ENCODE results near the gene HMGCR.
A peak's percentile ranks its signal among the peaks of the same experiment; 100 is the strongest.

Gene HMGCR

DNA sequence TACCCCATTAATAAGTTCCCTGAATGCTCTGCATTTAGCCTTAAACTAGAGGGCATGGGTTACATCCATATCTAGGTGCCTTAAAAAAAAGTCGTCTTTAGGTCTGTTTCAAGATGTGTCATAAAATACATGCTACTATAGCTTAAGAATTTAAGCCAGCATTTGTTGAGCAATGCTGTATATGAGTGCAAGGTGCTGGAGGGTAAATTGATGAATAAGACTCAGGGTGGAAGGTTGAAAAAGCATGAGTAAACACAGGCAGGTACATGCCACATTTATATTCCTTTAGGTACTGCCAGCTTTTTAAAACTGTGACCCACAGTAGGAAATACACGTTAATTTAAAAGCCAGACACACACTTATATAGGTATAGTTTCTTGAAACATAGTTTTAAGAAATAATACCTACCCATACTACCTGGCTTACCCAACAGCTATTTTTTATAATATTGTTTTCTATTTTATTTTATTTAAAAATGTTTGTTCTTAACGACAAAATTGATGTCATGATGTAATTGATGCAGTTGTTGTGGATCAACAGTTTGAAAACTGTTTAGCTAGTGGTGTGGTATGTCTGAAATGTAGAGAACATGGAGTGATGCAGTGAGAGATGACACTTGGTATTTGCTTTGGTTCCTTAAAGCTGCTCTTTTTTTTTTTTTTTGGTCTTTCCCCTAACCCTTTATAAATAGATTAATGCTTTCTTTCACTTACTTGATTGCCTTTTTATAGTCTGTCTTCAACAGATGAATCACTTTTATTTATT, 3.9 kb downstream of the HMGCR start:
- DNase-seq = no peak

DNA sequence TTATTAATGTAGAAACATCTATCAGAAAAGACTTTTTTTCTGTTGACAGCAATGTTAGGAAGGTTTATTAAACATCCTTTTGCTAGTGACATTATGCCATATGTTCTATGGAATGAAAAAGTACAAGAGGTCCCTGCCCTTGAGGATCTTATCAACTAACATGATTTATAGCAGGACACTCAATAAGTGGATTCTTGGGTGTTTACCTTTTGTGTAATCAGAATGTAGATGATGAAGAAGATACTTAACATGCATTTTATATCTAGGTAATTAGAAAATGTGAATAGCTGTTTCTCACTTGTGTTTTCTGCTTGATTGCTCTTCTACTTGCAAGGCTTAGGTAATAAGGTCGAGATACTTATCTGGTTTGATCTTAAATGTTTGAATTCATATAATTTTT, 4.9 kb downstream of the HMGCR start:
- DNase-seq = no peak

DNA sequence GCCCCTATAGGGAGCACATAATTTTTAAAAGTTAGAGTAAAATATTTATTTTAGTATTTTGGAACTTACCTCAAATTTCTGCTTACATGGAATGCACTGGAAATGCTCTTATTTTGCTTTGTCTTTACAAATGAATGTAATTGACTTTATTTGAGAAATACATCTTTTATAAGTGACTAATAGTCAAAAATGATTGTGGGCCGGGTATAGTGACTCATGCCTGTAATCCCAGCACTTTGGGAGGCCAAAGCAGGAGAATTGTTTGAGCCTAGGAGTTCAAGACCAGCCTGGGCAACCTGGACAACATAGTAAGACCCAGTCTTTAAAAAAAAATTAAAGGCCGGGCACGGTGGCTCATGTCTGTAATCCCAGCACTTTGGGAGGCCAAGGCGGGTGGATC, 5.8 kb downstream of the HMGCR start:
- no peak for DNase-seq

DNA sequence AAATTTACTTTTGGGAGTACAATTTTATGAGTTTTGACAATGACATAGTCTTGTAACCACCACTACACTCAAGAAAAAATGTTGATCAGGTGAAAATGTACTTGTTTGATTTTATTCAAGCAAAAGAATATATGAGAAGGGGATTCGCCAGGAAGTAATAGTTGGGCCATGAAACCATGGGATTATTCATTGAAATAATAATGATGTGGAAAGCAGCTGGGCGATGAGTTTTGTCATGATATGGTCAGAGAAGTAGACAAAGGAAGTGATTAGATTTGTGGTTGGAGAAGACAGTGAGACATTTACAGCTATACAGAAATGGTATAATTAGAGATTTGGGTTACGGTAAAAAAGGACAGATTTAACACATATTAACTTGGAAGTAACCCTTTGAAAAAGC, 11.2 kb downstream of the HMGCR start:
- DNase-seq = no peak

DNA sequence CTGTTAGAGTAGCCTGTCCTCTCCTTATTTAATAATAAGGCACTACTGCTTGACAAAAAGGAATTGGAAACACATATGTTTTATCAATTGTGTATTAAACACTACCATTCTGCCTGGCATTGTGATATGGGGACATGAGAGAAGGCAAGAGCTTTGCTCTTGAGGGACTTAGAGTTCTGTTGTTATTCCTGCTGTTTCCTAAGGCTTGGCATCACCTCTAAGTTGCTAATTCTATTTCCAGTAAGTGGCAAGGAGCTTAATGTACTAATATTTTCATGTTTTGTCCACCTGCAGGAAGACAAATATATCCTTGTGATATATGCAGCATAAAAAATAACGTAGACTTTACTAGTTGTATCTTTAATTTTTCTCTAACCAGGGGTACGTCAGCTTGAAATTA, 12.6 kb downstream of the HMGCR start:
- no peak for DNase-seq

DNA sequence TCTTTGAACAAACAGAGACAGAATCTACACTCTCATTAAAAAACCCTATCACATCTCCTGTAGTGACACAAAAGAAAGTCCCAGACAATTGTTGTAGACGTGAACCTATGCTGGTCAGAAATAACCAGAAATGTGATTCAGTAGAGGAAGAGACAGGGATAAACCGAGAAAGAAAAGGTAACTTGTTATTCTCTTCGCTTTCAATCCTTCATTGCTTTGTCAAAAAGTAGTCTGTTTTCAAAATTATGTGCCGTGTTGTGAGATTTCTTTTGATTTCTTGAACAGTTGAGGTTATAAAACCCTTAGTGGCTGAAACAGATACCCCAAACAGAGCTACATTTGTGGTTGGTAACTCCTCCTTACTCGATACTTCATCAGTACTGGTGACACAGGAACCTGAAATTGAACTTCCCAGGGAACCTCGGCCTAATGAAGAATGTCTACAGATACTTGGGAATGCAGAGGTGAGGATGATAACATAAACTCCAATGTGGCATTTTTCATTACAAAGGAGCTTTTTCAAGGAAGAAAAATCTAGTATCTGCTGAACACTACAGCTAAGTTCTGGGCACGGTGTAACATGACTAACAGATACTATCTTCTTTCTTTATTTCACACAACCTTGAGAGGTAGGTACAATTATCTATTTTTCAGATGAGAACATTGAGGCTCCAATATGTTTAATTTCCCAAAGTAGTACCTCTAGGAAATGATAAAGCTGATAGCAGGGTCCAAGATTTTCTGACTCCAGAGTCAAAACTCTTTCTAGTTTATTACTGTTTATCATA, 14.3 kb downstream of the HMGCR start:
- no peak for DNase-seq

DNA sequence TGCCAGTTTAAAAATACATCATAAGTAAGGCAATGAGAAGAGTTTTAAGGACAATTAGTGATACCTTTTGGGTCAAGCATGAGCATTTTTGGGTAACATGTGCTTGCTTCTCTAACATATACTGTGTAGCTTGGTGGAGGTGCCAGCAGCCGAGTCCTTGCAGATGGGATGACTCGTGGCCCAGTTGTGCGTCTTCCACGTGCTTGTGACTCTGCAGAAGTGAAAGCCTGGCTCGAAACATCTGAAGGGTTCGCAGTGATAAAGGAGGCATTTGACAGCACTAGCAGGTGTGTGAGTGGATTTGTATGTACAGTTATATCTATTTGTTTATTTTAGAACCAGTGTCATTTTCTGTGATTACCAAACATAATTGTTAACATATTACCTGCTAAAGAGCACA, 18.2 kb downstream of the HMGCR start:
- no peak for DNase-seq

DNA sequence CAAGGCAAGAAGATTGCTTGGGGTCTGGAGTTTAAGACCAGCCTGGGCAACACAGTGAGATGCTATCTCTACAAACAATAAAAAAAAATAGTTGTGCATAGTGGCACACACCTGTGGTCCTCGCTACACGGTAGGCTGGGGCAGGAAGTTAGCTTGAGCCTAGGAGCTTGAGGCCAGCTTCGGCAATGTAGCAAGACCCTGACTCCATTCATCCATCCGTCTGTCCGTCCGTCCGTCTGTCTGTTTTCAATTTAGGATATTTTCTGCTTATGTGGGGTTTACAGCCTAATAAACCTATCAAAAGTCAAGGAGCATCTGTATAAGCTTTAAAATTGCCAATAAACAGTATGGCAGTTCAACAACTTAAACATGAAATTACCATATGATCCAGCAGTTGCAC, 19.7 kb downstream of the HMGCR start:
- no peak for DNase-seq

DNA sequence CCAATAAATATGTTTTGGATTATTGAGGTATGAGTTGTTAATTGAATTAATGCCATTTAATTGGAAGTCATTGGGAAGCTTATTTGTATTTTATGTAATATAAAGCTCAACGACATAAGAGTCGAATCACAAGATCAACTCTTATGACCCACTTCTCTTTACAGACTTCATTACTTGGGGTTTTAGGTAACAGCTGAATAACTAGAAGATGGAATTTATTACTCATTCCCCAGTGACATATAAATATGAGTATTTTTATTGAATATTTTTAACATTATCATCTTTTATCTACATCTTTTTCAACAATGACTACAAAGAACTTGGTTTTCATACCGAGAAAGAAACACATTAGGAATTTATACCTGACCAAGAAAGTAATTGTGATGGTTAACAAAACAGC, 21.1 kb downstream of the HMGCR start:
- no peak for DNase-seq

DNA sequence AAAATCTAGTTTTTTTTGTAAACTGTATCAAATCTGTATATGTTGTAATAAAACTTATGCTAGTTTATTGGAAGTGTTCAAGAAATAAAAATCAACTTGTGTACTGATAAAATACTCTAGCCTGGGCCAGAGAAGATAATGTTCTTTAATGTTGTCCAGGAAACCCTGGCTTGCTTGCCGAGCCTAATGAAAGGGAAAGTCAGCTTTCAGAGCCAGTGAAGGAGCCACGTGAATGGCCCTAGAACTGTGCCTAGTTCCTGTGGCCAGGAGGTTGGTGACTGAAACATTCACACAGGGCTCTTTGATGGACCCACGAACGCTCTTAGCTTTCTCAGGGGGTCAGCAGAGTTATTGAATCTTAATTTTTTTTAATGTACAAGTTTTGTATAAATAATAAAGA, 24.3 kb downstream of the HMGCR start:
- peak in 19 of 56 donors; percentile 2 to 61 (median 9) for DNase-seq

DNA sequence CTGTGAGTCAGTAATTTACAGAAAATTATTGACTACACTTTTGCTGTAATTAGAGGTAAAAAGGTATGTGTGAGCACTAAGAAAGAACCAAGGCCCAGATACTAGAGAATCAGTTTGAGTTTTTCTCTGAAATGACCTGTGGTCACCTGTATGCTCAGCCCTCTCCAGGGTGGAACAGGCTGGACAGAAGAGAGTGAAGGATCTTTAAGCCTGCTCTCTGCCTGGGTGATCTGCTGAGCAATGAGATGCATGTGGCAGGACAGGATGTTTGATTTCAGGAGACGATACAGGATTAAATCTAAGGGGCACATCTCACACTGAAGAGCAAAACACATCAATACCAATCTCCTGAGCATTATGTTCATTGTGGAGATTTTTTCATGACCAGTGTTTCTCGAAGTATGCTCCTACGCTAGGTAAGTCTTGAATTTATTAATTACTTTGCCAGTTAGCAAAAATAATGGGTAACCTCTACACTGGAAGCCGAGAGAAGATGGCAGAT, 25.5 kb downstream of the HMGCR start:
- no peak for DNase-seq

DNA sequence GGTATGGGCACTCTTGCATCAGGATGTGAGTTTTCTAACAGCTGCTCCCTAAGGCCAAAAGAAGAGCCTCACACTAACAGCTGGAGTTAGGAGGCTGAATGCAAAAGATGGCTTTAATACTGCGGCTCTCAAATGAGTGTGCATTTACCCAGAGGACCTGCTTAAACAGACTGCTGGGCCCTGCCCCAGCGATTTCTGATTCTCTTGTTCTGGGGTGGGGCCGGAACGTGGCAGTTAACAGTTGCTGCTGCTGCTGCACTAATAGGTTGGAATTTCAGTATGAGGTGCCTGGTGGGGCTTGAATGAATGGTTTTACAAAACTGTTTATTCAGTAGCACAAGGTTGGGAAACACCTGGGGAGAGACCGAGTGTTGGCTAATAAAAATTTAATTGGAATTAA, 26.1 kb downstream of the HMGCR start:
- no peak for DNase-seq

DNA sequence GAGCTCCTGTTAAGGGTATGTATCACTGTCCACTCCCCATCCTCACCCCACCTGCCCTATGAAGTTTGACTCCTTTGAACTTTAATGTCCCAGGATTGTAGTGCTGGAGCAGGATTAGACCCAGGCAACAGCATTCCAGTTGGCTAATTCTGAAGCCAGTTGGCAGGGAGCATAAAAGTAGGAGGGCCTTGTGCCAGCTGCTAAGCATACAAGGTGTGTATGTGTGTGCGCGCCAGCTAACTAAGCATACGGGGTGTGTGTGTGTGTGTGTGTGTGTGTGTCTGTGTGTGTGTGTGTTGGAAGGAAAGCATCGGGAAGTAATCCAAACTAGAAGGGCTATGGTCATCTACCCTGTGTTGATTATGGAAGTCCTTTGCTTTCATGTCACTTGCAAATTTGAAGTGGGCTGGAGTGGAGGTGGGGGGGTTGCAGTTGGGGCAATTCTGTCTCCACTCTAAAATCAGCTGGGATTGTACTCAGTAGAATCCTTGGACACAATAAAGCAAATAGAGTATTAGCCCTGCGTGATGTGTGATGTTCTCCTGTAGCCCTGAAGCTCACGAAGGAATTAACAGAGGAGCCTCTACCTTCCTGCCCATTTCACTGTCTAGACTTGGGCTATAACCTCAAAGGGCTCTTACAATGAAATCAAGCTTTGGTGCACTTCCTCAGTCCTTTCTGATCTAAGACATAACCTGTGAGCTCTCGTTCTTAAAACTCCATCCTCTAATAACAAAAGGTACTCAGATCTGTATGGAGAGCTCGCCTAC, 26.9 kb downstream of the HMGCR start:
- DNase-seq = peak in 1 of 56 donors; percentile 0

DNA sequence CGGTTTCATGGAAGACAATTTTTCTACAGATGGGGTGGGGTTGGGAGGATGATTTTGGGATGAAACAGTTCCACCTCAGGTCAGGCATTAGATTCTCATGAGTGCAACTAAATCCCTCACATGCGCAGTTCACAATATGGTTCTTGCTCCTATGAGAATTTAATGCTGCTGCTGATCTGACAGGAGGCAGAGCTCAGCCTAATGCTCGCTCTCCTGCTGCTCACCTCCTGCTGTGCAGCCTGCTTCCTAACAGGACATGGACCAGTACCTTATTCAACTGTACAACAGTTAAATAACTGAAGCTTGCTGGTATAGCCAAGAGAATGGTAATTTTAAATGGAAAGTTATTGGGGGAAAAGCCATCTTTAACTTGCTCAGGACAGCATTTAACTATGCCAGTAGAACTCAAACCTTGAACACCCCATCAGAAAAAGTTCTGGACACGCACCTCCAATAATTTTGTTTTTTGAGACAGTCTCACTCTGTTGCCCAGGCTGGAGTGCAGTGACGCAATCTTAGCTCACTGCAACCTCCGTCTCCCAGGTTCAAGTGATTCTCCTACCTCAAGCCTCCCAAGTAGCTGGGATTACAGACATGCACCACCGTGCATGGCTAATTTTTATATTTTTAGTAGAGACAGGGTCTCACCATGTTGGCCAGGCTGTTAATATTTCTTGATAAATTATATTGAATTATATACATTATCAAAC, 27.7 kb downstream of the HMGCR start:
- no peak for DNase-seq

DNA sequence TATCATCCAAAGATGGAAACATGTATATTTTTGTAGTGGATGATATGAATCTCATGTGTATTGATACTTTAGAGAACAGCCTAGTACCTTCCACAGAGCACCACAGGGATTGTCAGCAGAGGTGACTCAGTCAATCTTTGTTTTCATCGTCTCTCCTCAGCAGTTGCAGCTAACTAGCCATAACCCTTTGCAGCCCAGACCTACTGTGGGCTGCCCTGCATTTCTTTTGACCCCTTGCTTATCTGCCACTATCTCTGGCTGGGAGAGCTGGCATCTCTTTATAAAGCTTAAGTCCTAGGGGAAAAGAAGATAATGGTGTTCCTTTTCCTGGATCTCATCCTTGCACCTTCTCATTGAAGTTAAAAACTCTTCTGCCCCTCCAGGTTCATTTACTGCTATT, 28.7 kb downstream of the HMGCR start:
- no peak for DNase-seq

DNA sequence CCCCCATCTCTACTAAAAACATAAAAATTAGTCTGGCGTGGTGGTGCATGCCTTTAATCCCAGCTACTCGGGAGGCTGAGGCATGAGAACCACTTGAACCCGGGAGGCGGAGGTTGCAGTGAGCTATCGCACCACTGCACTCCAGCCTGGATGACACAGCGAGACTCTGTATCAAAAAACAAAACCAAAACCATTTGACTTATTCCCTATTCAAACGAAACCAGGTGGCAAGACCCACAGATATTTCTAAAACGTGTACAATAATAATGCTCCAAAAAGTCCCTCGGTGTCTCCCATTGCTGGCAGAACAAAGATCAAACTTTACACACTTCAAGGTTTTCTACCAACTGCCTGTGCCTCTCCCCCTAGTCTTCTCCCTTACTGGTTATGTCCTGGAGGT, 29.8 kb downstream of the HMGCR start:
- DNase-seq = no peak

DNA sequence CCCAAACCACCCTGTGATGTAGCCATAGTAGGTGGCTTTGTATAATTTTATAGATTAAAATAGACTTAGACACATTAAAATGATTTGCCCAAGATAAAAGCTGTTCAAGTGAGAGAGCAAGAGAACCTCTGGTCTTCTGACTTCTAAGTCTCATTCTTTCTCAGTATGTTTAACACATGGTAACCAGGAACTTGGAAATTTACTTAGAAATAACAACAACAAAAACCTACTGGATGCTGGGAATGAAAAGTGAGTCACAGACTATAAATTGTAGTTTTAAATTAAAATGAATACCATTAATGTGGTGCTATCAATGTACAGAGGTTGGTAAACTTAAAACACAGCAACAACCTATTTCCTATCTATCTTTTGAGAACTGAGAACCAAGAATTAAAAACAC, 30.4 kb downstream of the HMGCR start:
- no peak for DNase-seq

DNA sequence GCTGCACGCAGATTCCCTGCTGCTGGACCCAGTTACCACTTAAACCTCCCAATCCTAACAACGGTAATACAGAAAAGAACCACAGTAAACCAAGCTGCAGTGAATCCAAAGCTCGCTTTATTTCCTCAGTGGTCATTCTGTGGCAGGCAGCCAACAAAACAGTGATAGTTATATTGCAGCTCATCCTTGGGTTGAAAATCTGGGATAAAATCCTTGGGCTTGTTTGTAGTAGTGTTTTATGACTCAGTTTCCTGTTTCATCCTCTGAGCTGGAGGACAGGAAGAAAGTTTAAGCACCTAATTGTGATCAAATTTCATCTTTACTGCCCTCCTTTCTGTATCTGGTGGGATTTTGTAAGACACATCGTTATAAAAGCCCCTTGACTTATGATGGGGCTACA, 31.4 kb downstream of the HMGCR start:
- no peak for DNase-seq

DNA sequence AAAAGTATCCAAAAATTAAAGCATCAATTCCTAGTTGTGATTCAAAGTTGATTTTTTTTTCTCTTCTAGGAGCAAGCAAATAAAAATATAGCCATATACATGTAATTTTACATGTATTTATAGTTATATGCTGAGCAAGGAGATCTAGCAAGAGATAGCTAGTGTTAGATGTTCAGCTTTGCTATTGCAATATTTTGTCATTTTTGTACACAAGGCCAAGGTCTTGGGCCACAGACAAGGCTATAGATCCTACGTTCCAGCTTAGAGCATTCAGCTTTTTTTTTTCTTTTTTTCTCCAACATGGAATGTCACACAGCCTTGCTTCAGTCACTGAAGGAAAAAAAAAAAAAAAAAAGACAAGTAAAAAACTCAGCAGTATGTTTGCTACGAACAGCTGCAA, 36.8 kb downstream of the HMGCR start:
- no peak for DNase-seq

DNA sequence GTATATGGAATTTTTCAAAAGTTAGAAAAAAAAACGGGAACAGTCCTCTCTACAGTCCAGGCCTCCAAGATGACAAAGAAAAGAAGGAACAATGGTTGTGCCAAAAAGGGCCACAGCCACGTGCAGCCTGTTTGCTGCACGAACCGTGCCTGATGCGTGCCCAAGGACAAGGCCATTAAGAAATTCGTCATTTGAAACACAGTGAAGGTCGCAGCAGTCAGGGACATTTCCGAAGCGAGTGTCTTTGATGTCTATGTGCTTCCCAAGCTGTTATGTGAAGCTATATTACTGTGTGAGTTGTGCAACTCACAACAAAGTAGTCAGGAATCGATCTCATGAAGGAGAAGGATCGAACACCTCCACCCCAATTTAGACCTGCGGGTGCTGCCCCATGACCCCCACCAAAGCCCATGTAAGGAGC, 37.4 kb downstream of the HMGCR start:
- DNase-seq = no peak

DNA sequence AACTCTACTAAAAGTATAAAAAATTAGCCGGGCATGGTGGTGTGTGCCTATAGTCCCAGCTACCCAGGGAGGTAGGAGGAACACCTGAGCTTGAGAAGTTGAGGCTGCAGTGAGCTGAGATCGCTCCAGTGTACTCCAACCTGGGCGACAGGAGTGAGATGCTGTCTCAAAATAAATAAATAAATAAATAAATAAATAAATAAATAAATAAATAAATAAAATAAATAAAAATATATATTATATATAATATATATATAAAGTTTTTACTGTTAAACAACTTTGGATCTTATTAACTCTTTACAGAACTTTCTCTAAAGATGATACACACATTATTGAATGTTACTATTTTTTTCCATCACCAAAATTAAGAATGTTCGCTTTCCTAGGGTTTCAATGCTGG, 38.4 kb downstream of the HMGCR start:
- no peak for DNase-seq

Data from nucleus accumbens (tissue), 56 donors.